ENCODE data around the gene RAB35. TPM values are rescaled to one million over a fixed set of nuclear protein-coding genes. Genes with fewer than 3 reads are reported as not detected.

RAB35 gene
- polyA plus RNA-seq, 1 of the 3 experiments (the other 2 are of a cell fraction): 41.8 TPM

DNA sequence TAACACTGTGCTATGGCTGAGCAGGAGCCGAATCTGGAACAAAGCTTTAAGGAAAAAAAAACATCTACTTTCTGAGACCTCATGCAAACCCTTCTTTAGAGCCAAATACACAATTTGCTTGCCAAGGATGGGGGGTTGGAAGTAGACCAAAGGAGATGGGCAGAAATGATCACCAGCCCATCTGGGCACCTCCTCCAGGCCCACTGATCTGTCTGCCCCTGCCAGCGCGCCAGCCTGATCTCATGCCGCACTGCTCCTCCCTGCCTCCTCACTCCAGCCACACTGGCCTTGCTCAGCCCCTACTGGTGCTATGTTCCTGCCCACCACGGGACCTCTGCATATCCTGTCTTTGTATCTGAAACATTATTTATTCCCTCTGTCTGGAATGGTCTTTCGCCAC lies 24.8 kb upstream of the RAB35 start (continued):
- TF ChIP-seq SIN3A (IDR thresholded peaks at IDR 0.05; ENCODE audit: borderline replicate concordance, low read depth, low read length) (no peak), EP300 (IDR thresholded peaks at IDR 0.05; ENCODE audit: borderline replicate concordance in 1 of 2, low read depth in 1 of 2, low read length in 1 of 2) (no peak), RAD21 (IDR thresholded peaks at IDR 0.05; ENCODE audit: low read length) (no peak), MEF2A (IDR thresholded peaks at IDR 0.05; ENCODE audit: borderline replicate concordance, low read depth) (no peak)

DNA sequence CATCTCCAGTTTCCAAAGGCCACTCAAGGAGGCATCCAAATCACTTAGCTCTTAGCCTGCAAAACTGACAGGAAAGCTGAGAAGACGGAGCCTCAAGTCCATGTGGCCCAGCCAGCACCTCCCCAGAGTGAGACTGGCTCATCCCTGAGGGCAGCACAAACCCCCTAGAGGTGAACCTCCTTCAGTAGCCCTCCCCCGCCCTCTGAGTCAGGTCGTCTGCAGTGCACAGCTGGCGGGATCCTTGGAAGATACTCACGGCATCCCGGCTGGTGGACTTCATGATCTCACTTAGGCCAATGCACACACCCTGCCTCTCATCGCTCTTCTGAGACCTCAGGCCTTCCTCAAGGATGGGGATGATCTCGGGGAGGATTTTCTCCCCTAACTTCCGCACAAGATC lies 24.1 kb upstream of the RAB35 start:
- WGBS (ENCODE audit: low lambda C conversion rate): 97% methylated on average over 6 of the region's 9 CpGs
- no peak overlapping the region for H3K9ac ChIP-seq
- DNase-seq: no peak
- H2AFZ ChIP-seq (ENCODE audit: low read depth): no peak overlapping the region
- no peaks in the 10 kb centered on the region for H4K20me1 ChIP-seq (ENCODE audit: insufficient read depth)
- no peaks in the 10 kb centered on the region for H3K9me3 ChIP-seq
- no peaks in the 10 kb centered on the region for H3K27me3 ChIP-seq (ENCODE audit: insufficient read depth)
- no peaks in the 10 kb centered on the region for H3K9me2 ChIP-seq
- no peaks in the 10 kb centered on the region for H3K79me2 ChIP-seq (ENCODE audit: insufficient read depth)
- TF ChIP-seq SMC3 (IDR thresholded peaks at IDR 0.05; ENCODE audit: low read depth, low read length) (no peak), TAF1 (IDR thresholded peaks at IDR 0.05; ENCODE audit: borderline replicate concordance, low read depth, low read length) (no peak), RAD21 (IDR thresholded peaks at IDR 0.05; ENCODE audit: low read length) (no peak), MXI1 (IDR thresholded peaks at IDR 0.05; ENCODE audit: low read depth, low read length) (no peak), YY1 (IDR thresholded peaks at IDR 0.05; ENCODE audit: low read depth) (no peak)
- TF ChIP-seq, protein P1, sequence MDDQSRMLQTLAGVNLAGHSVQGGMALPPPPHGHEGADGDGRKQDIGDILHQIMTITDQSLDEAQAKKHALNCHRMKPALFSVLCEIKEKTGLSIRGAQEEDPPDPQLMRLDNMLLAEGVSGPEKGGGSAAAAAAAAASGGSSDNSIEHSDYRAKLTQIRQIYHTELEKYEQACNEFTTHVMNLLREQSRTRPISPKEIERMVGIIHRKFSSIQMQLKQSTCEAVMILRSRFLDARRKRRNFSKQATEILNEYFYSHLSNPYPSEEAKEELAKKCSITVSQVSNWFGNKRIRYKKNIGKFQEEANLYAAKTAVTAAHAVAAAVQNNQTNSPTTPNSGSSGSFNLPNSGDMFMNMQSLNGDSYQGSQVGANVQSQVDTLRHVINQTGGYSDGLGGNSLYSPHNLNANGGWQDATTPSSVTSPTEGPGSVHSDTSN (IDR thresholded peaks at IDR 0.05): no peak
- TF ChIP-seq, protein P2, sequence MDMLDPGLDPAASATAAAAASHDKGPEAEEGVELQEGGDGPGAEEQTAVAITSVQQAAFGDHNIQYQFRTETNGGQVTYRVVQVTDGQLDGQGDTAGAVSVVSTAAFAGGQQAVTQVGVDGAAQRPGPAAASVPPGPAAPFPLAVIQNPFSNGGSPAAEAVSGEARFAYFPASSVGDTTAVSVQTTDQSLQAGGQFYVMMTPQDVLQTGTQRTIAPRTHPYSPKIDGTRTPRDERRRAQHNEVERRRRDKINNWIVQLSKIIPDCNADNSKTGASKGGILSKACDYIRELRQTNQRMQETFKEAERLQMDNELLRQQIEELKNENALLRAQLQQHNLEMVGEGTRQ (IDR thresholded peaks at IDR 0.05; ENCODE audit: borderline replicate concordance, low read depth, low read length): no peak
- POLR2A ChIA-PET: no interaction called here
- H3K4me2 ChIP-seq: no peak overlapping the region
- no peak overlapping the region for H3K27ac ChIP-seq (ENCODE audit: low read depth in 2 of 2, low read length in 1 of 2)
- no peaks in the 10 kb centered on the region for H3F3A ChIP-seq (replicated peaks; ENCODE audit: insufficient read depth)
- no peak overlapping the region for H3K4me3 ChIP-seq (ENCODE audit: low read depth in 2 of 2, low read length in 1 of 2)
- peaks cover 65 to 88% of the 10 kb centered on the region in 2 experiments for H3K36me3 ChIP-seq (replicated peaks in 1 of 2; ENCODE audit: control insufficient read depth in 1 of 2, insufficient read depth in 2 of 2, low read length in 1 of 2)
- CTCF ChIA-PET: no interaction called here
- H3K4me1 ChIP-seq (ENCODE audit: control insufficient read depth in 1 of 2, insufficient read depth in 2 of 2, low read depth in 1 of 2, low read length in 1 of 2): no peaks in the 10 kb centered on the region

DNA sequence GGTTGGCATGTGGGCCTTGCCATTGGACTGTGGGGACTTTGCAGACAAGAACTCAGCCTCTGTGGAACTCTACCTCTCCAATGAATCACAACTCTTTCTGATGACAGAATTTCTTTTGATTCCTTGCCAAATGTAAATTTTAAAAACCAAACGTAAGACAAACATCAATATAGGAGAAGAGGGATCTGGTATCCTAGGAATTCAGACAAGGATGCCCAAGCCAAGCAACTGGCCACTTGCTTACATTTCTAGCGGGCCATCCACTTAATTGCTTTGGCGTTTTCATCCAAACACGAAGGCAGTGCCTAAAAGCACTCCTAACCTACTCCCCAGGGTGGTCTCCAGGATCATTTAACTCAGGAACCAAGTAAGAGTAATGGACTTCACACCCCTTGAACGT lies 23.4 kb upstream of the RAB35 start:
- no peak overlapping the region for H3K27ac ChIP-seq (ENCODE audit: low read depth in 2 of 2, low read length in 1 of 2)
- no peaks in the 10 kb centered on the region for H3K9me2 ChIP-seq
- no peak for DNase-seq
- no peak overlapping the region for H3K4me3 ChIP-seq (ENCODE audit: low read depth in 2 of 2, low read length in 1 of 2)
- POLR2A ChIA-PET: interaction anchor here (1.0 kb wide), 1 partner anchor 62 kb away, joined by 3 read pairs; the partner anchor contains the start of gene RPLP0
- no peaks in the 10 kb centered on the region for H3K4me1 ChIP-seq (ENCODE audit: control insufficient read depth in 1 of 2, insufficient read depth in 2 of 2, low read depth in 1 of 2, low read length in 1 of 2)
- CTCF ChIA-PET: no interaction called here
- no peaks in the 10 kb centered on the region for H3K9me3 ChIP-seq
- H4K20me1 ChIP-seq (ENCODE audit: insufficient read depth): no peaks in the 10 kb centered on the region
- no peak overlapping the region for H2AFZ ChIP-seq (ENCODE audit: low read depth)
- H3K79me2 ChIP-seq (ENCODE audit: insufficient read depth): no peaks in the 10 kb centered on the region
- WGBS (ENCODE audit: low lambda C conversion rate): 73% methylated on average over 5 of the region's 5 CpGs
- H3F3A ChIP-seq (replicated peaks; ENCODE audit: insufficient read depth): no peaks in the 10 kb centered on the region
- H3K27me3 ChIP-seq (ENCODE audit: insufficient read depth): no peaks in the 10 kb centered on the region
- H3K36me3 ChIP-seq (replicated peaks in 1 of 2; ENCODE audit: control insufficient read depth in 1 of 2, insufficient read depth in 2 of 2, low read length in 1 of 2): peaks cover 64 to 84% of the 10 kb centered on the region in 2 experiments
- no peak overlapping the region for H3K4me2 ChIP-seq
- H3K9ac ChIP-seq: no peak overlapping the region
- no peak for TF ChIP-seq MXI1 (IDR thresholded peaks at IDR 0.05; ENCODE audit: low read depth, low read length)
- TF ChIP-seq RAD21 (IDR thresholded peaks at IDR 0.05; ENCODE audit: low read length): no peak
- no peak for TF ChIP-seq TAF1 (IDR thresholded peaks at IDR 0.05; ENCODE audit: borderline replicate concordance, low read depth, low read length)
- TF ChIP-seq, protein P2 (IDR thresholded peaks at IDR 0.05; ENCODE audit: borderline replicate concordance, low read depth, low read length): no peak
- TF ChIP-seq, protein P1 (IDR thresholded peaks at IDR 0.05): no peak
- TF ChIP-seq RCOR1 (IDR thresholded peaks at IDR 0.05; ENCODE audit: low read length): no peak
- TF ChIP-seq FOXJ3 (CRISPR knock-in tag; IDR thresholded peaks at IDR 0.05): no peak

All from SK-N-SH (cell line).